Measurements from ENCODE around the gene TRIM49B.
"Not testable (repeated sequence)": the region's sequence is repeated elsewhere in the genome, so short reads cannot be mapped to it uniquely, and the experiment has no call there.

The TRIM49B gene

GRCh38 chr11:49028523-49028922, at the start of gene TRIM49B:
Gene TRIM49B, plus strand, starts transcription at chr11:49028823. Its CDS starts 2,777 bp downstream, at chr11:49031600.
- H3K4me1 Mint-ChIP-seq (ENCODE audit: low read depth); H3K27me3 Mint-ChIP-seq; H3K27ac Mint-ChIP-seq; DNase-seq; H3K4me3 Mint-ChIP-seq; H3K36me3 Mint-ChIP-seq (ENCODE audit: low read depth): not testable (repeated sequence)
- peaks cover 12% of the 10 kb centered on the region for H3K9me3 Mint-ChIP-seq

GRCh38 chr11:48983785-48984184, 44.8 kb upstream of the TRIM49B start, which contains the start of gene TRIM51G:
Gene TRIM51G, minus strand, starts transcription at chr11:48983885. Its CDS starts 2,190 bp downstream, at chr11:48981695.
- not testable (repeated sequence) for H3K4me3 Mint-ChIP-seq; H3K27ac Mint-ChIP-seq; H3K36me3 Mint-ChIP-seq (ENCODE audit: low read depth); DNase-seq; H3K27me3 Mint-ChIP-seq; H3K9me3 Mint-ChIP-seq; H3K4me1 Mint-ChIP-seq (ENCODE audit: low read depth)

GRCh38 chr11:49048229-49048628, 19.6 kb downstream of the TRIM49B start:
- H3K27ac Mint-ChIP-seq; H3K4me1 Mint-ChIP-seq (ENCODE audit: low read depth); H3K27me3 Mint-ChIP-seq; H3K36me3 Mint-ChIP-seq (ENCODE audit: low read depth); H3K4me3 Mint-ChIP-seq; H3K9me3 Mint-ChIP-seq; DNase-seq: not testable (repeated sequence)

GRCh38 chr11:49049821-49050220, 21.2 kb downstream of the TRIM49B start:
- H3K27ac Mint-ChIP-seq; H3K27me3 Mint-ChIP-seq; H3K4me1 Mint-ChIP-seq (ENCODE audit: low read depth); H3K9me3 Mint-ChIP-seq; H3K4me3 Mint-ChIP-seq; H3K36me3 Mint-ChIP-seq (ENCODE audit: low read depth); DNase-seq: not testable (repeated sequence)

GRCh38 chr11:49059012-49059411, 30.4 kb downstream of the TRIM49B start, which contains the start of gene TRIM64C:
Gene TRIM64C, minus strand, starts transcription at chr11:49059112. Its CDS starts 0 bp downstream, at chr11:49059112.
- H3K4me3 Mint-ChIP-seq; H3K27me3 Mint-ChIP-seq; H3K4me1 Mint-ChIP-seq (ENCODE audit: low read depth); DNase-seq; H3K36me3 Mint-ChIP-seq (ENCODE audit: low read depth); H3K9me3 Mint-ChIP-seq; H3K27ac Mint-ChIP-seq: not testable (repeated sequence)

- not testable (repeated sequence) for H3K4me3 Mint-ChIP-seq; H3K27ac Mint-ChIP-seq; H3K4me1 Mint-ChIP-seq (ENCODE audit: low read depth); H3K36me3 Mint-ChIP-seq (ENCODE audit: low read depth); H3K27me3 Mint-ChIP-seq; DNase-seq
- H3K9me3 Mint-ChIP-seq: peaks cover 12% of the 10 kb centered on the region
These were observed 41.3 kb downstream of the TRIM49B start for GRCh38 chr11:49069897-49070296.

Data from activated T-cell treated with anti-CD3 and anti-CD28 coated beads, Interleukin-2, amount 50 U/mL, for 24 hours (primary cell).